IPS-NIHi11 (cell line): Measurements from ENCODE around the gene CDH23.

Experiments used
- DNase-seq: peaks from one replicate; pipeline ENCODE4 v3.0.0; 2012; ENCODE audit warnings: mixed read lengths, low spot score

CDH23 gene

GRCh38 chr10:71640607-71641006 is 243.9 kb downstream of the CDH23 start:
- DNase-seq = no peak

GRCh38 chr10:71641449-71641848 is 244.7 kb downstream of the CDH23 start:
- DNase-seq = no peak

GRCh38 chr10:71641986-71642385 is 245.3 kb downstream of the CDH23 start:
- DNase-seq = no peak

- DNase-seq = no peak
Measured at GRCh38 chr10:71643904-71644303, 247.2 kb downstream of the CDH23 start.

GRCh38 chr10:71644307-71645180 is 247.8 kb downstream of the CDH23 start:
- no peak for DNase-seq

- no peak for DNase-seq
Measured at GRCh38 chr10:71645185-71645584, 248.5 kb downstream of the CDH23 start.

GRCh38 chr10:71646037-71646436 is 249.3 kb downstream of the CDH23 start:
- no peak for DNase-seq

- no peak for DNase-seq
Measured at GRCh38 chr10:71646592-71647292, 250.0 kb downstream of the CDH23 start.

GRCh38 chr10:71647526-71648253 is 251.0 kb downstream of the CDH23 start:
- DNase-seq = peak; percentile 84

GRCh38 chr10:71648254-71648932 is 251.7 kb downstream of the CDH23 start:
- no peak for DNase-seq

- no peak for DNase-seq
Measured at GRCh38 chr10:71648933-71649320, 252.2 kb downstream of the CDH23 start.

- no peak for DNase-seq
Measured at GRCh38 chr10:71649631-71650030, 252.9 kb downstream of the CDH23 start.

GRCh38 chr10:71650397-71650796 is 253.7 kb downstream of the CDH23 start:
- no peak for DNase-seq

- DNase-seq = no peak
Measured at GRCh38 chr10:71651428-71651827, 254.7 kb downstream of the CDH23 start.

GRCh38 chr10:71651928-71652327 is 255.2 kb downstream of the CDH23 start:
- no peak for DNase-seq

GRCh38 chr10:71653044-71653443 is 256.3 kb downstream of the CDH23 start:
- DNase-seq = no peak

- DNase-seq = no peak
Measured at GRCh38 chr10:71656220-71656619, 259.5 kb downstream of the CDH23 start.

- peak; percentile 78 for DNase-seq
Measured at GRCh38 chr10:71657604-71658466, 261.1 kb downstream of the CDH23 start.

- no peak for DNase-seq
Measured at GRCh38 chr10:71658467-71658745, 261.7 kb downstream of the CDH23 start.

- no peak for DNase-seq
Measured at GRCh38 chr10:71659111-71659634, 262.5 kb downstream of the CDH23 start.

- no peak for DNase-seq
Measured at GRCh38 chr10:71659737-71660136, 263.0 kb downstream of the CDH23 start.
